Right lobe of liver (tissue), 4 donors: ENCODE results near the gene MED15.

Source experiments
- POLR2A ChIP-seq: fragments of 450-650 bp; IDR thresholded peaks from one replicate; pipeline ENCODE4 v1.6.1; 2017; ENCODE audit warnings: antibody characterized with exemption, mild to moderate bottlenecking
- TF ChIP-seq, protein P1 (sequence below), 4 donors: fragments of 200-600 bp in 3 of 4; fragments of 450-650 bp in 1 of 4; IDR thresholded peaks; one replicate each; pipeline versions ENCODE4 v1.5.1 to v1.8.0; 2016 to 2022; ENCODE audit warnings: antibody characterized with exemption in 4 of 4, mild to moderate bottlenecking in 2 of 4
- donor health status: DM: no; HTN: no; CAD: no.
- donor health status: DM: no; HTN: no; CAD: no.
- donor health status: DM: no; HTN: yes; CAD: no.

DNA sequence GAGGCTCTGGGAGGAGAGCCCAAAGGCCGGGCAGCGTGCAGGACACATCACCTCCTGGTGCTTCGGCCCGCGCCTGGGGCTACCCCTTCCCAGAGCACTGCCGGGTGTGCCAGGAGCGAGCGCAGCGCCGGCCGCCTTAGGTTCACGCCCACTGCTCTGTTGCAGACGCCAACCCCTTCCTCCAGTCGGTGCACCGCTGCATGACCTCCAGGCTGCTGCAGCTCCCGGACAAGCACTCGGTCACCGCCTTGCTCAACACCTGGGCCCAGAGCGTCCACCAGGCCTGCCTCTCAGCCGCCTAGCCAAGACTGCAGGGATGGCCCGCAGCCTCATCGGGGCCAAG lies 79.0 kb downstream of the MED15 start:
- TF ChIP-seq, protein P1, sequence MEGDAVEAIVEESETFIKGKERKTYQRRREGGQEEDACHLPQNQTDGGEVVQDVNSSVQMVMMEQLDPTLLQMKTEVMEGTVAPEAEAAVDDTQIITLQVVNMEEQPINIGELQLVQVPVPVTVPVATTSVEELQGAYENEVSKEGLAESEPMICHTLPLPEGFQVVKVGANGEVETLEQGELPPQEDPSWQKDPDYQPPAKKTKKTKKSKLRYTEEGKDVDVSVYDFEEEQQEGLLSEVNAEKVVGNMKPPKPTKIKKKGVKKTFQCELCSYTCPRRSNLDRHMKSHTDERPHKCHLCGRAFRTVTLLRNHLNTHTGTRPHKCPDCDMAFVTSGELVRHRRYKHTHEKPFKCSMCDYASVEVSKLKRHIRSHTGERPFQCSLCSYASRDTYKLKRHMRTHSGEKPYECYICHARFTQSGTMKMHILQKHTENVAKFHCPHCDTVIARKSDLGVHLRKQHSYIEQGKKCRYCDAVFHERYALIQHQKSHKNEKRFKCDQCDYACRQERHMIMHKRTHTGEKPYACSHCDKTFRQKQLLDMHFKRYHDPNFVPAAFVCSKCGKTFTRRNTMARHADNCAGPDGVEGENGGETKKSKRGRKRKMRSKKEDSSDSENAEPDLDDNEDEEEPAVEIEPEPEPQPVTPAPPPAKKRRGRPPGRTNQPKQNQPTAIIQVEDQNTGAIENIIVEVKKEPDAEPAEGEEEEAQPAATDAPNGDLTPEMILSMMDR (IDR thresholded peaks at IDR 0.05), result no peak
- TF ChIP-seq POLR2A, result no peak
